Measurements from ENCODE around the gene CACNG1.

The CACNG1 gene

DNA sequence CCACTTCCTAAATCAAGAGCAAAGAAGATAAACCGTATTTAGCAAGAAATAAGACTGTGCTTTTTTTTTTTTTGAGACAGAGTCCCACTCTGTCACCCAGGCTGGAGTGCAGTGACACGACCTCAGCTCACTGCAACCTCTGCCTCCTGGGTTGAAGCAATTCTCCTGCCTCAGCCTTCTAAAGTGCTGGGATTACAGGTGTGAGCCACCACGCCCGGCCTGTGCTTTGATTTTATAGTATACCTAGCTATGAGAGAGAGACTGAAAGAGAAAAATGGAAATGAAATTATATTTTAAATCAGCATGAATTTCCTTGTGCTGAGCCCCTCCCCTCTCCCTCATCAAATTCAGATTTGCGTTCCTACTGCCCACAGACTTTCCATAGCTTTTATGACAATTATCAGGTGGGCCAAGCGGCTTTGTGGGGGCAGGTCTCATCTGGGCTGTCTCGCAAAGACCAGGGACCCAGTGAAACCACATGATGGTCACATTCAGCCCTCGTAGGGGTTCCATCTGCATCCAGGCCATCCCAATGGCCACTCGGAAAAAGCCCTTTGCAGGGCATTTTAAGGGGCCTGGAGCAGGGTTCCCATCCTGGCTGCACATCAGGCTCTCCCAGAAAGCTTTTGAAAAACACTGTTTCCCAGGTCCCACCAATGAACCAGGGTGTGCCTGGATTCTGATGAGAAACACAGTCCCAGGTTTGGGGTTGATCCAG is 8.5 kb downstream of the CACNG1 start:
- DNase-seq = no peak

DNA sequence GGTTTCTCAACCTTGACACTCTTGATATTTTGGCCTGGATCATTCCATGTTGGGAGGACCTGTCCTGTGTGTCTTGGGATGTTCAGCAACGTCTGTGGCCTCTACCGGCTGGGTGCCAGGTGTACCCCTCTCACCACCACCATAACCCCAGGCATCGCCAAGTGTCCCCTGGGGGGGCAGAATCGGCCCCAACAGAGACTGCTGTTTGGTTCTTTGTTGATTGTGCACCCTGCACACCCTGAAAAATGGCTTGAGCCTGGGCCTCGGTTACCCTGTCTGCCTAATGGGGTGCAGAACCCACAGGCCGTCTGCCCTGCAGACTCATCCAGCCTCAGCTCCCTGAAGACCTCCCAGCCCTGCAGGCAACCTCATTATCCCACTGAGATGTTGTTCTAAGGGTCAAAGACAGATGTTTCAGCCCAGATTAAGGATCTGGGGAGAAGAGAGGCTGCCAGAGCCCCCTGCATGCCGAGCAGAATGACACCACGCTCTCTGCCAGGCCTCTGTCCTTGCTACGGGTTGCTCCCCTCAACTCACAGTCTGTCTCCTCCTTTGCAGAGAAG is 9.2 kb downstream of the CACNG1 start:
- no peak for DNase-seq

GRCh38 chr17:67054011-67054591 is 9.7 kb downstream of the CACNG1 start:
- DNase-seq = no peak

DNA sequence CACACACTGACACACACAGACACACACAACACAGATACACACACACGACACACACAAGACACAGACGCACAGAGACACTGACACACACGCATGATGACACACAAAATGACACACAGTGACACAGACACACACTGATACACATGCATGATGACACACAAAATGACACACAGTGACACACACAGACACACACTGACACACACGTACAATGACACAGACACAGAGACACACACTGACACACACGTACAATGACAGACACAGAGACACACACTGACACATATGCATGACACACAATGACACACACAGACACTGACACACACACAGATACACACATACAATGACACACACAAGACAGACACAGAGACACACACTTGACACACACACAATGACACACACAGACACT is 10.3 kb downstream of the CACNG1 start:
- DNase-seq = no peak

DNA sequence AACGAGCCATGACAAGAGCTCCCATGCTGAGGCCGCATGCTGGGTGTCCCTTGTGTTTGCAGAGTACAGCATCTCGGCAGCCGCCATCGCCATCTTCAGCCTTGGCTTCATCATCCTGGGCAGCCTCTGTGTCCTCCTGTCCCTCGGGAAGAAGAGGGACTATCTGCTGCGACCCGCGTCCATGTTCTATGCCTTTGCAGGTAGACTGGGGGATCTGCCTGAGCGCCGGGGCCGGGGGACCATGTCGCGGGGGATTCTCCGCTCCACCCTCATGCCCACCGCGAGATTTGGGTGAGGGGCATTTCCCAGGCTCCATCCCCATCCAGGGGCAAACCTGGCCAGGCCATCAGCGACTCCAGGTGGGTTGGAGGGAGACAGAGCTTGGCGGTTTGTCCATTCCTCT is 10.7 kb downstream of the CACNG1 start:
- no peak for DNase-seq

DNA sequence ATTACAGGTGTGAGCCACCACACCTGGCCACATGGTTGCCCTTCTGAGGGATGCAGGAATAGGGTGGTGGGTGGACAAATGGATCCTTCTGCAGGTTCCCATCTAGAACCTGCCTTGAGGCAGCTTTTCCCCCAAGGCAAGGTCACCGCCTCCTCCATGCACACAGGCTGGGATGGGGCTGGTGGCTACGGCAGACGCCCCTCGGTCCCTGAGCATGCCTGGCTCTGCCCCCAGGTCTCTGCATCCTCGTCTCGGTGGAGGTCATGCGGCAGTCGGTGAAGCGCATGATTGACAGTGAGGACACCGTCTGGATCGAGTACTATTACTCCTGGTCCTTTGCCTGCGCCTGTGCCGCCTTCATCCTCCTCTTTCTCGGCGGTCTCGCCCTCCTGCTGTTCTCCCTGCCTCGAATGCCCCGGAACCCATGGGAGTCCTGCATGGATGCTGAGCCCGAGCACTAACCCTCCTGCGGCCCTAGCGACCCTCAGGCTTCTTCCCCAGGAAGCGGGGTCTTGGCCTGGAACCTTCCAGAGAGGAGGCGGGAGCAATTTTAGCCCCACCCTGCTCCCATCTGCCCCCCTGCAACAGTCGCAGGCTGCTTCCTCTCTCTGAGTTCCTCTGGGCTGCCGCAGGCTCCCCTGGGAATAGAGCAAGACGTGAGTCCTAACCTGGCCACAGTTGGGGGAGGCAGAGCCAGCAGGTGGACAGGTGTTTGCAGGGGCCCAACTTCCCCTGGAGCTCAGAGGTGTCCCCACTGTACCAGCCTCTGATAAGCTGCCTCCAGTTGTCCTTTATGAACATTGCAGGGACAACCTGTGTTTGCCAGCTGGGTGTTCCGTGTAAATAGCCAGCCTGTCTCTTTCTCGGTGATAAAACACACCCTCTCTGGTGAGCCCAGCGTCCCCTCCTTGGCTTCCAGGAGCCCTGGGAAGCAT is 11.7 kb downstream of the CACNG1 start:
- DNase-seq = no peak

DNA sequence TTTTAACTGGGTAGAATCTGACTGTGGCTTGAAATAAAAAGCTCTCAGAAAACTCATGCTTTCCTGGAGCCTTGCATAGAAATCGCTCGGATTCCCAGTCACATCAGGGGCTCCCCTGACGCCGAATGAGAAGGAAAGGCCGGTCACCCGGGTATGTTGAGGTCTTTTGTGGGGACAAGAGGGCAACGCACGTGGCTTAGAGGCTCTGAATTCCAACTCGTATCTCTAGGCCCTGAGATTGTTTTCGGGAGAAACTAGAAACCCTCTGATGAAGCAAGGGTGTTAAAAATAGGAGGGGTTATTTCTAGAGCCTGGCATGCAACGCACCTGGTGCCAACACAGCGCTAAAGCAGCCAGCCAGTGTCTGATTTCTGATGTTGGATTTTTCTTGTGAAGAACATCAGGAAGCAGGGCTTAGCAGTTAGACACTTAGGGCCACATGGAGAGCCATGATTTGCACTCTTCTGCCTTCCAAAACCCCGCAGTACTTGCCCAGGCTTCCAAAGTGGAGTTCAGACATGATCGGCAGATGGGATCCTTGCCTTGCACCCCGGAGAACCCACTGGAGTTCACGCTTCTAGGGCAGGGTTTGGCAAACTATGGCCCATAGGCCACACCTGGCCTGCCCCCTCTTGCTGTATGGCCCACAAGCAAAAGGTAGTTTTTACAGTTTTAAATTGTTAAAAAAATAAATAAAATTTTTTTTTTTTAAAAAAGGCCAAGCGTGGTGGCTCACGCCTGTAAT is 12.6 kb downstream of the CACNG1 start:
- no peak for DNase-seq

GRCh38 chr17:67058036-67058435 is 13.7 kb downstream of the CACNG1 start:
- no peak for DNase-seq

GRCh38 chr17:67059372-67059771 is 15.0 kb downstream of the CACNG1 start:
- no peak for DNase-seq

DNA sequence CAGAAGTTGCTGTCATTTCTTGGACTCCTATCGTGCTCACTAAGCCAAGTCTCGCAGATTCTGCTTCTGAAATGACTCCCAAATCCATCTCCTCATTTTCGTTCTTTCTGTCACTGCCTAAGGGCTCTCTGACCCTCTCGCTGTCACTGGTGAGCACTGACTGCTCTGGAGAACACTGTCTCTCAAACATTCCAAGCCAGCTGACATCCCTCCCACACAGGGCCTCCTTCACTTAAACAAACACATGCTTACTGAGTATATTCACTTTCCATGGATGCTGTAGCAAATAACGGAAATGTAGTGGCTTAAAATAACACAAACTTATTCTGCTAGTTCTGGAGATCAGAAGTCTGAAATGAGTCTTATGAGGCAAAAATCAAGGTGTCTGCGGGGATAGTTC is 18.8 kb downstream of the CACNG1 start:
- DNase-seq = no peak

DNA sequence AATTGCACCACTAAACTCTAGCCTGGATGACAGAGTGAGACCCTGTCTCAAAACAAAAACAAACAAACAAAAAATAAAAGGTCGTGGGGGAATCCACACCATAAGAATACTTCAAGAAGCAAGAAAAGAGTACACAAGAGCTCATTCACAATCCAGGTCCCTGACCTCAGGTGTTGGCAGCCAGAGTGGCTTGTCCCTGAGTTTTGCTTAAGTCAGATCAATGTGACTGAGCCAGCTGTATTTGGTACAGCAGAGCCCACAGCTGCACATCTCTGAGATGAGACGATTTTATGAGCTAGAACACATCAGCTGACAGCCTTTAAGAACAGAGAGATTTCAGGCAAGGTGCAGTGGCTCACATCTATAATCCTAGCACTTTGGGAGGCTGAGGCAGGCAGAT is 22.4 kb downstream of the CACNG1 start:
- DNase-seq = no peak

- no peak for DNase-seq
Observed at GRCh38 chr17:67067571-67068482, 23.5 kb downstream of the CACNG1 start.

- DNase-seq = no peak
Observed at GRCh38 chr17:67068999-67069398, 24.6 kb downstream of the CACNG1 start.

- DNase-seq = no peak
Observed at GRCh38 chr17:67069603-67070136, 25.3 kb downstream of the CACNG1 start.

DNA sequence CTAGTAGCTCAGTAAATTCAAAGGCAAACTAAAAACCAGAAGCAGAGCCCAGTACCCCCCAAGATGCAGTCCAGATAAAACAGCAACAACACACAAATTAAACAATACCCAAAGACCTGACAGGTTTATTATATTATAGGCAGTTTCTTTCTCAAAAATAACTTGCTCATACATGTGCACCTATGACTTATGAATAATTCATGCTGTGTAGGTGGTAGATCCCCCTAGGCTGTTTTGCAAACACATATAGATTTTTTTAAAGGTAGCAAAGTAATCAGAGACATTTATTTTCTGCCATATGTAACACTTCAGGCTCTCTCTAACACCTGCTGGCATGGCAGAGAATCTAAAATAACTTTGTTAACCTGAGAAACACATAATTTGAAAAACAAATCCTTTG is 27.2 kb downstream of the CACNG1 start:
- no peak for DNase-seq

DNA sequence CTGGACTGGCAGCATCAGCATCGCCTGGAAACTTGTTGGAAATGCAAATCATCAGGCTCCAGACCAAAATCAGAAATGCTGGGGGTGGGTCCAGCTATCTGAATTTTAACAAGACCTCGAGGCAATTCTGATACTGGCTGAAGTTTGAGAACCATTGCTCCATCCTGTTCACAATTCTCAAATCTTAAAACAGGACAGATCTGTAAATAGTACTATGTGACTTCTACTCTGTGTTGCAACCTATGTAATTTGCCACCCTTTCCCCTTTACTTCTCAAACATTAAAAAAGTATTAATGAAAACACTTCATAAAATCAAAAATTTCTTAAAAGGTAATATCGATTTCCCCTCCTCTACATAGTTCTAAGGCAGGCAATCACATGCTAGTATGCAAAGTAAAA is 28.5 kb downstream of the CACNG1 start:
- DNase-seq = no peak

GRCh38 chr17:67074781-67075180 is 30.4 kb downstream of the CACNG1 start:
- DNase-seq = no peak

GRCh38 chr17:67076290-67076689 is 31.9 kb downstream of the CACNG1 start:
- DNase-seq = no peak

GRCh38 chr17:67078292-67078691 is 33.9 kb downstream of the CACNG1 start:
- no peak for DNase-seq

DNA sequence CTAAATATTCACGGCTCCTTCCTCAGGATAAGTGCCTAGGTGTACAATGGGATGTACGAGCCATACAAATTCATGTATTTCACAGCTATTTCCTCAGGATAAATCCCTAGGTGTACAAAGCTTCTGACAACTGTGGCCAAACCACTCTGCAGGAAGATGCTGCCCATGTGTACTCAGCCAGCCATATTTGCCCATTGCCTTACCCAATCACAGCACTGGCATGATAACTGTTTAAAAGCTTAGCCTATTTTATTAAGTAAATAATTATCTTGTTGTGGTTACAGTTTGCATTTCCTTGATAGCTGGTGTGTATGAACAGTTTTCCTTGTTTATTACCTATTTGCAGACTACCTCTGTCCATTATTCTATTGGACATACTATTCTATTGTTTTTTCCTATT is 35.1 kb downstream of the CACNG1 start:
- DNase-seq = no peak

DNA sequence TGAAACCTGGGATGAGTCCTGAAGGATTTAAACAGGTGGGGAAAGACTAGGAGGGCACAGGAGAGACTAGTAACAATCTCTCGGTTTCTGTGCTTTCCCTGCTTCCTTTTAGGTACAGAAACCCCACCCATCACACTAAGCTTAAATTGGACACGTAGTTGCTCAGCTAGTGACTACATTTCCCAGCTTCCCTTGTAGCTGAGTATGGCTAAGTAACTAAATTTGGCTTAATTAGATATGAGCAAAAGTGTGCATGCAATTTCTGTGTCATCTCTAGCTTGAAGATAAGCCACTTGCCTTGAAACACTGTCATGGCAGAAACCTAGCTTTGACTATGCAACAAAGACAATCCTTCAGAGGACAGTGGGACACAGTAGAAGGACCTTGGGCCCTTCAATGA is 36.5 kb downstream of the CACNG1 start:
- no peak for DNase-seq

Data from hematopoietic multipotent progenitor cell treated with erythropoietin and hydrocortisone succinate and interleukin-3 and kit ligand, for 8 days (in vitro differentiated cells).